Measurements from ENCODE around the gene RASA2. TPM values are rescaled to one million over a fixed set of nuclear protein-coding genes. Genes with fewer than 3 reads are reported as not detected.

RASA2 gene
- total and polyA plus RNA-seq, 9 of the 15 experiments (the other 6 are each of a cell fraction or from before 2014, with no cell fraction given), result 2.0 to 12.8 (median 9.5) TPM

DNA sequence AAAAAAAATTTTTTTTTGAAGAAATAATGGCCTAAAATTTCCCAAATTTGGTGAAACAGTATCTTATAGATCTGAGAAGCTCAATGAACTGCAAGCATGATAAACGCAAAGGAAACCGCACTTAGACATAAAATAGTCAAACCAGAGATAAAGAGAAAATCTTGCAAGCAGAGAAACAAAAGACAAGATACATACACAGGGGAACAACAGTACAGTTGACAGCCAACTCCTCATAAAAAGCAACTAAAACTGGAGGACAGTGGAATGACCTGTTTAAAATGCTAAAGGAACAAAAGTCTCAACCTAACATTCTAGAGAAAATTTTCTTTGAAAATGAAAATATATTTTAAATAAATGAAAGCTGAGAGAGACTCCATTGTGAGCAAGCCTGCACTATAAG is 107.5 kb downstream of the RASA2 start (continued):
- TF ChIP-seq, protein P1, sequence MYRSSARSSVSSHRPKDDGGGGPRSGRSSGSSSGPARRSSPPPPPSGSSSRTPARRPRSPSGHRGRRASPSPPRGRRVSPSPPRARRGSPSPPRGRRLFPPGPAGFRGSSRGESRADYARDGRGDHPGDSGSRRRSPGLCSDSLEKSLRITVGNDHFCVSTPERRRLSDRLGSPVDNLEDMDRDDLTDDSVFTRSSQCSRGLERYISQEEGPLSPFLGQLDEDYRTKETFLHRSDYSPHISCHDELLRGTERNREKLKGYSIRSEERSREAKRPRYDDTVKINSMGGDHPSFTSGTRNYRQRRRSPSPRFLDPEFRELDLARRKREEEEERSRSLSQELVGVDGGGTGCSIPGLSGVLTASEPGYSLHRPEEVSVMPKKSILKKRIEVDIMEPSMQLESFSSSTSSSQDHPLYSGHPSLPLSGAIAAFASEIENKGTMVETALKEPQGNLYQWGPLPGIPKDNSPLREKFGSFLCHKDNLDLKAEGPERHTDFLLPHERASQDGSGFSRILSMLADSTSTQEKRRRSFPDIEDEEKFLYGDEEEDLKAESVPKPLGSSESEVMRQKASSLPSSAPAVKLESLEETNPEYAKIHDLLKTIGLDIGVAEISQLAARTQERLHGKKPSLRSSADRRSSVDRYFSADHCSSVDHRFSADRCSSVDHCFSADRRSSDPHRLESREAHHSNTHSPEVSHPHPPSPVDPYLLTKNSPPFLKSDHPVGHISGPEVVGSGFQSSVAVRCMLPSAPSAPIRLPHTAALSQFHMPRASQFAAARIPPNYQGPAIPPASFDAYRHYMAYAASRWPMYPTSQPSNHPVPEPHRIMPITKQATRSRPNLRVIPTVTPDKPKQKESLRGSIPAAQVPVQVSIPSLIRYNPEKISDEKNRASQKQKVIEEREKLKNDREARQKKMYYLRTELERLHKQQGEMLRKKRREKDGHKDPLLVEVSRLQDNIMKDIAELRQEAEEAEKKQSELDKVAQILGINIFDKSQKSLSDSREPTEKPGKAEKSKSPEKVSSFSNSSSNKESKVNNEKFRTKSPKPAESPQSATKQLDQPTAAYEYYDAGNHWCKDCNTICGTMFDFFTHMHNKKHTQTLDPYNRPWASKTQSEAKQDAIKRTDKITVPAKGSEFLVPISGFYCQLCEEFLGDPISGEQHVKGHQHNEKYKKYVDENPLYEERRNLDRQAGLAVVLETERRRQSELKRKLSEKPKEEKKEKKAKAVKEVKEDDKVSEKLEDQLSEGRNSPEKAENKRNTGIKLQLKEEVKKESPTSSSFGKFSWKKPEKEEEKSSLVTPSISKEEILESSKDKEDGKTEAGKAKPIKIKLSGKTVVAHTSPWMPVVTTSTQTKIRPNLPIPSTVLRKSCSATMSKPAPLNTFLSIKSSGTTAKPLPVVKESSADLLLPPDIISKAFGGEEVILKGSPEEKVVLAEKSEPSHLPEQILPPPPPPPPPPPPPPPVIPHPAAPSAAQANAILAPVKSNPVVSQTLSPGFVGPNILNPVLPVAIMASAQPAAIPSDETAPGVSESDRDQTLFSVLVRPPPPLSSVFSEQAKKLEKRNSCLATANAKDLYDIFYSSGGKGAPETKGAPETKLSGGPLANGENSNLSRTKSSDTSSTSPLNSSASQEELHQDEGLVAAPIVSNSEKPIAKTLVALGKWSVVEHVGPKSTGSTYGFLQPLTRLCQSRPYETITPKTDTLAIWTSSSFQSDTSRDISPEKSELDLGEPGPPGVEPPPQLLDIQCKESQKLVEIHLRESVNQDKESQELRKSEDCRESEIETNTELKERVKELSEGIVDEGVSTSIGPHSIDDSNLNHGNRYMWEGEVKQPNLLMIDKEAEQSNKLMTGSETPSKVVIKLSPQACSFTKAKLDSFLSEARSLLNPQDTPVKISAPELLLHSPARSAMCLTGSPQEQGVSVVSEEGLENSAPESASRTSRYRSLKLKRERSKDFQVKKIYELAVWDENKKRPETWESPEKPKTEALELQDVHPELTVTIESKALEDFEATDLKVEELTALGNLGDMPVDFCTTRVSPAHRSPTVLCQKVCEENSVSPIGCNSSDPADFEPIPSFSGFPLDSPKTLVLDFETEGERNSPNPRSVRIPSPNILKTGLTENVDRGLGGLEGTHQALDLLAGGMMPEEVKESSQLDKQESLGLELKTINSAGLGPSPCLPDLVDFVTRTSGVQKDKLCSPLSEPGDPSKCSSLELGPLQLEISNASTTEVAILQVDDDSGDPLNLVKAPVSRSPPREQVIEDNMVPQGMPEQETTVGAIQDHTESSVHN (IDR thresholded peaks at IDR 0.05; ENCODE audit: borderline replicate concordance in 1 of 2, low read depth in 1 of 2), result no peak
- TF ChIP-seq CBX2 (IDR thresholded peaks at IDR 0.05; ENCODE audit: insufficient read depth, low read length, poor library complexity, severe bottlenecking) (no peak), MEF2D (tag; conservative IDR thresholded peaks at IDR 0.05; ENCODE audit: low read depth) (no peak), ZNF232 (CRISPR knock-in tag; IDR thresholded peaks at IDR 0.05) (no peak), SMARCA4 (IDR thresholded peaks at IDR 0.05) (no peak), ZKSCAN1 (IDR thresholded peaks at IDR 0.05; ENCODE audit: low read depth, low read length) (no peak), ZNF75A (CRISPR knock-in tag; IDR thresholded peaks at IDR 0.05) (no peak), SLC30A9 (CRISPR knock-in tag; IDR thresholded peaks at IDR 0.05) (no peak), TRIM28 (IDR thresholded peaks at IDR 0.05) (peak; percentile 85; the same call in 1 of the 2 replicates), MEIS2 (IDR thresholded peaks at IDR 0.05; ENCODE audit: partially characterized antibody) (no peak), ATF1 (CRISPR knock-in tag; IDR thresholded peaks at IDR 0.05) (no peak), ATF1 (tag; IDR thresholded peaks at IDR 0.05) (no peak), TCF7L2 (IDR thresholded peaks at IDR 0.05; ENCODE audit: low read depth, low read length) (no peak), ZSCAN32 (CRISPR knock-in tag; IDR thresholded peaks at IDR 0.05) (no peak), SIN3B (IDR thresholded peaks at IDR 0.05; ENCODE audit: low read depth) (no peak), SIN3A (IDR thresholded peaks at IDR 0.05; ENCODE audit: borderline replicate concordance in 2 of 2, control insufficient read depth in 1 of 2, low read depth in 2 of 2, low read length in 2 of 2) (no peak), RBM15 (IDR thresholded peaks at IDR 0.05; ENCODE audit: insufficient read depth, low read length) (no peak), MYNN (IDR thresholded peaks at IDR 0.05) (no peak), MYNN (CRISPR knock-in tag; IDR thresholded peaks at IDR 0.05) (no peak), NUFIP1 (IDR thresholded peaks at IDR 0.05; ENCODE audit: partially characterized antibody) (no peak), PHB2 (IDR thresholded peaks at IDR 0.05; ENCODE audit: low read depth) (no peak), RFX1 (IDR thresholded peaks at IDR 0.05) (no peak)
- TF ChIP-seq, protein P2, sequence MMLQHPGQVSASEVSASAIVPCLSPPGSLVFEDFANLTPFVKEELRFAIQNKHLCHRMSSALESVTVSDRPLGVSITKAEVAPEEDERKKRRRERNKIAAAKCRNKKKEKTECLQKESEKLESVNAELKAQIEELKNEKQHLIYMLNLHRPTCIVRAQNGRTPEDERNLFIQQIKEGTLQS (IDR thresholded peaks at IDR 0.05), result no peak
- TF ChIP-seq, protein P2 (CRISPR knock-in tag; conservative IDR thresholded peaks at IDR 0.05), result no peak

Measured in K562 (cell line).